Measurements from ENCODE around the gene ZFP36L2. TPM values are rescaled to one million over a fixed set of nuclear protein-coding genes. Genes with fewer than 3 reads are reported as not detected.
A peak's percentile ranks its signal among the peaks of the same experiment; 100 is the strongest.

ZFP36L2 gene
- total and polyA plus RNA-seq, 2 donors, result 16.1 to 412 TPM

- 3% methylated on average over 8 of the region's 8 CpGs for WGBS
These were observed 3.7 kb downstream of the ZFP36L2 start for GRCh38 chr2:43222475-43223309.

GRCh38 chr2:43221763-43222474, 4.5 kb downstream of the ZFP36L2 start:
- peaks cover 0 to 8% of the 10 kb centered on the region in 2 donors for H3K9me3 ChIP-seq (ENCODE audit: control insufficient read depth in 2 of 2, insufficient read depth in 1 of 2, low read length in 1 of 2)
- no peaks in the 10 kb centered on the region for H3K27me3 ChIP-seq (ENCODE audit: control insufficient read depth in 2 of 2, insufficient read depth in 1 of 2, low read length in 1 of 2)
- peak in 6 of 9 donors; percentile 61 to 90 (median 74) for DNase-seq (ENCODE audit: low read depth in 6 of 9, low spot score in 9 of 9)
- H3K36me3 ChIP-seq (ENCODE audit: control insufficient read depth in 2 of 2, insufficient read depth in 2 of 2, low read length in 1 of 2), result peaks cover 48 to 50% of the 10 kb centered on the region in 2 donors
- H3K27ac ChIP-seq (ENCODE audit: low read depth in 1 of 2, low read length in 1 of 2), result peak overlapping the region; percentile 99 to 100
- under 1% methylated on average over 8 of the region's 8 CpGs for WGBS
- H3K4me1 ChIP-seq (ENCODE audit: control insufficient read depth in 2 of 2, insufficient read depth in 2 of 2, low read length in 2 of 2), result peaks cover 19 to 48% of the 10 kb centered on the region in 2 donors
- peak overlapping the region; percentile 80 to 96 for H3K4me3 ChIP-seq (ENCODE audit: low read length in 2 of 2)

More at GRCh38 chr2:43222475-43223309, 3.7 kb downstream of the ZFP36L2 start:
- Histone ChIP-seq H3K27me3 (ENCODE audit: control insufficient read depth in 2 of 2, insufficient read depth in 1 of 2, low read length in 1 of 2) (no peaks in the 10 kb centered on the region), H3K9me3 (ENCODE audit: control insufficient read depth in 2 of 2, insufficient read depth in 1 of 2, low read length in 1 of 2) (peaks cover 0 to 11% of the 10 kb centered on the region in 2 donors), H3K36me3 (ENCODE audit: control insufficient read depth in 2 of 2, insufficient read depth in 2 of 2, low read length in 1 of 2) (peaks cover 48 to 51% of the 10 kb centered on the region in 2 donors), H3K4me3 (ENCODE audit: low read length in 2 of 2) (peak overlapping the region; percentile 80 to 96), H3K27ac (ENCODE audit: low read depth in 1 of 2, low read length in 1 of 2) (peak overlapping the region; percentile 99 to 100), H3K4me1 (ENCODE audit: control insufficient read depth in 2 of 2, insufficient read depth in 2 of 2, low read length in 2 of 2) (peaks cover 17 to 46% of the 10 kb centered on the region in 2 donors)
- peak in 2 of 9 donors; percentile 56 to 73 for DNase-seq (ENCODE audit: low read depth in 6 of 9, low spot score in 9 of 9)

GRCh38 chr2:43221124-43221762, 5.2 kb downstream of the ZFP36L2 start:
- H3K36me3 ChIP-seq (ENCODE audit: control insufficient read depth in 2 of 2, insufficient read depth in 2 of 2, low read length in 1 of 2), result peaks cover 48 to 50% of the 10 kb centered on the region in 2 donors
- peak in 1 of 9 donors; percentile 71 for DNase-seq (ENCODE audit: low read depth in 6 of 9, low spot score in 9 of 9)
- H3K4me3 ChIP-seq (ENCODE audit: low read length in 2 of 2), result peak overlapping the region; percentile 80 to 96
- H3K4me1 ChIP-seq (ENCODE audit: control insufficient read depth in 2 of 2, insufficient read depth in 2 of 2, low read length in 2 of 2), result peaks cover 19 to 48% of the 10 kb centered on the region in 2 donors
- H3K27me3 ChIP-seq (ENCODE audit: control insufficient read depth in 2 of 2, insufficient read depth in 1 of 2, low read length in 1 of 2), result no peaks in the 10 kb centered on the region
- H3K27ac ChIP-seq (ENCODE audit: low read depth in 1 of 2, low read length in 1 of 2), result peak overlapping the region; percentile 99 to 100
- 2% methylated on average over 16 of the region's 16 CpGs for WGBS
- peaks cover 0 to 8% of the 10 kb centered on the region in 2 donors for H3K9me3 ChIP-seq (ENCODE audit: control insufficient read depth in 2 of 2, insufficient read depth in 1 of 2, low read length in 1 of 2)

GRCh38 chr2:43220760-43221123, 5.7 kb downstream of the ZFP36L2 start:
- H3K27ac ChIP-seq (ENCODE audit: low read depth in 1 of 2, low read length in 1 of 2), result peak overlapping the region; percentile 99 to 100
- DNase-seq (ENCODE audit: low read depth in 6 of 9, low spot score in 9 of 9), result no peak
- peaks cover 45 to 48% of the 10 kb centered on the region in 2 donors for H3K36me3 ChIP-seq (ENCODE audit: control insufficient read depth in 2 of 2, insufficient read depth in 2 of 2, low read length in 1 of 2)
- H3K9me3 ChIP-seq (ENCODE audit: control insufficient read depth in 2 of 2, insufficient read depth in 1 of 2, low read length in 1 of 2), result peaks cover 0 to 5% of the 10 kb centered on the region in 2 donors
- 3% methylated on average over 5 of the region's 5 CpGs for WGBS
- peaks cover 19 to 48% of the 10 kb centered on the region in 2 donors for H3K4me1 ChIP-seq (ENCODE audit: control insufficient read depth in 2 of 2, insufficient read depth in 2 of 2, low read length in 2 of 2)
- H3K4me3 ChIP-seq (ENCODE audit: low read length in 2 of 2), result peak overlapping the region; percentile 80 to 96
- H3K27me3 ChIP-seq (ENCODE audit: control insufficient read depth in 2 of 2, insufficient read depth in 1 of 2, low read length in 1 of 2), result no peaks in the 10 kb centered on the region

GRCh38 chr2:43220229-43220751, 6.1 kb downstream of the ZFP36L2 start:
- 1% methylated on average over 10 of the region's 10 CpGs for WGBS
- DNase-seq (ENCODE audit: low read depth in 6 of 9, low spot score in 9 of 9), result no peak
- Histone ChIP-seq H3K27ac (ENCODE audit: low read depth in 1 of 2, low read length in 1 of 2) (peak overlapping the region; percentile 99 to 100), H3K9me3 (ENCODE audit: control insufficient read depth in 2 of 2, insufficient read depth in 1 of 2, low read length in 1 of 2) (peaks cover 0 to 4% of the 10 kb centered on the region in 2 donors), H3K27me3 (ENCODE audit: control insufficient read depth in 2 of 2, insufficient read depth in 1 of 2, low read length in 1 of 2) (no peaks in the 10 kb centered on the region), H3K4me1 (ENCODE audit: control insufficient read depth in 2 of 2, insufficient read depth in 2 of 2, low read length in 2 of 2) (peaks cover 19 to 48% of the 10 kb centered on the region in 2 donors), H3K36me3 (ENCODE audit: control insufficient read depth in 2 of 2, insufficient read depth in 2 of 2, low read length in 1 of 2) (peaks cover 41 to 44% of the 10 kb centered on the region in 2 donors), H3K4me3 (ENCODE audit: low read length in 2 of 2) (peak overlapping the region; percentile 80 to 96)

GRCh38 chr2:43219383-43220228, 6.8 kb downstream of the ZFP36L2 start:
- under 1% methylated on average over 35 of the region's 35 CpGs for WGBS
- Histone ChIP-seq H3K4me1 (ENCODE audit: control insufficient read depth in 2 of 2, insufficient read depth in 2 of 2, low read length in 2 of 2) (peaks cover 19 to 48% of the 10 kb centered on the region in 2 donors), H3K4me3 (ENCODE audit: low read length in 2 of 2) (peak overlapping the region; percentile 80 to 96), H3K27me3 (ENCODE audit: control insufficient read depth in 2 of 2, insufficient read depth in 1 of 2, low read length in 1 of 2) (no peaks in the 10 kb centered on the region), H3K36me3 (ENCODE audit: control insufficient read depth in 2 of 2, insufficient read depth in 2 of 2, low read length in 1 of 2) (peaks cover 34 to 38% of the 10 kb centered on the region in 2 donors), H3K27ac (ENCODE audit: low read depth in 1 of 2, low read length in 1 of 2) (peak overlapping the region; percentile 99 to 100), H3K9me3 (ENCODE audit: control insufficient read depth in 2 of 2, insufficient read depth in 1 of 2, low read length in 1 of 2) (no peaks in the 10 kb centered on the region)
- peak in 7 of 9 donors; percentile 79 to 96 (median 86) for DNase-seq (ENCODE audit: low read depth in 6 of 9, low spot score in 9 of 9)

- Histone ChIP-seq H3K27me3 (ENCODE audit: control insufficient read depth in 2 of 2, insufficient read depth in 1 of 2, low read length in 1 of 2) (no peaks in the 10 kb centered on the region), H3K4me3 (ENCODE audit: low read length in 2 of 2) (peak overlapping the region; percentile 80 to 96), H3K36me3 (ENCODE audit: control insufficient read depth in 2 of 2, insufficient read depth in 2 of 2, low read length in 1 of 2) (peaks cover 29 to 31% of the 10 kb centered on the region in 2 donors), H3K4me1 (ENCODE audit: control insufficient read depth in 2 of 2, insufficient read depth in 2 of 2, low read length in 2 of 2) (peaks cover 19 to 52% of the 10 kb centered on the region in 2 donors), H3K9me3 (ENCODE audit: control insufficient read depth in 2 of 2, insufficient read depth in 1 of 2, low read length in 1 of 2) (no peaks in the 10 kb centered on the region), H3K27ac (ENCODE audit: low read depth in 1 of 2, low read length in 1 of 2) (peak overlapping the region; percentile 99 to 100)
- 6% methylated on average over 8 of the region's 8 CpGs for WGBS
- peak in 7 of 9 donors; percentile 76 to 93 (median 84) for DNase-seq (ENCODE audit: low read depth in 6 of 9, low spot score in 9 of 9)
These were observed 7.6 kb downstream of the ZFP36L2 start for GRCh38 chr2:43218702-43219382.
